HepG2 (cell line): ENCODE measurements around the gene PPP3R1. TPM values are rescaled to one million over a fixed set of nuclear protein-coding genes. Genes with fewer than 3 reads are reported as not detected.

ENCODE experiments used
- ARNT2 ChIP-seq: sonication (generic); formaldehyde crosslinking; IDR thresholded peaks from 2 replicates; pipeline ENCODE4 v1.8.0; 2022; ENCODE audit warnings: mild to moderate bottlenecking, low read depth, missing genetic modification reagents, moderate library complexity
- ATF2 ChIP-seq: sonication (generic); formaldehyde crosslinking; IDR thresholded peaks from 2 replicates; pipeline ENCODE4 v1.4.0; 2020; ENCODE audit warnings: missing genetic modification reagents
- FOXO1 ChIP-seq: sonication (generic); formaldehyde crosslinking; IDR thresholded peaks from 2 replicates; pipeline ENCODE4 v1.4.0; 2020; ENCODE audit warnings: missing genetic modification reagents
- LCORL ChIP-seq, 2 experiments: fragments of 450-650 bp in 1 of 2; sonication (generic) in 1 of 2; formaldehyde crosslinking in 1 of 2; IDR thresholded peaks; 2 replicates each; pipeline versions ENCODE4 v1.5.0 to v1.6.1; 2017 to 2020; ENCODE audit warnings: antibody characterized with exemption in 1 of 2, missing genetic modification reagents in 1 of 2
- NFE2L1 ChIP-seq: sonication (generic); formaldehyde crosslinking; IDR thresholded peaks from 2 replicates; pipeline ENCODE4 v1.4.0; 2020; ENCODE audit warnings: missing genetic modification reagents, mild to moderate bottlenecking, borderline replicate concordance
- SMARCE1 ChIP-seq: fragments of 450-650 bp; IDR thresholded peaks from 2 replicates; pipeline ENCODE4 v1.6.1; 2017; ENCODE audit warnings: borderline replicate concordance
- ZNF34 ChIP-seq: sonication (generic); formaldehyde crosslinking; IDR thresholded peaks from 2 replicates; pipeline ENCODE4 v1.4.0; 2020; ENCODE audit warnings: mild to moderate bottlenecking, missing genetic modification reagents, borderline replicate concordance
- ZNF607 ChIP-seq: sonication (generic); formaldehyde crosslinking; IDR thresholded peaks from 2 replicates; pipeline ENCODE4 v1.5.1; 2020; ENCODE audit warnings: missing genetic modification reagents, mild to moderate bottlenecking, borderline replicate concordance
- ZNF749 ChIP-seq: sonication (generic); formaldehyde crosslinking; IDR thresholded peaks from 2 replicates; pipeline ENCODE4 v1.8.0; 2022; ENCODE audit warnings: mild to moderate bottlenecking, missing genetic modification reagents, moderate library complexity, borderline replicate concordance
- ZNF781 ChIP-seq: sonication (generic); formaldehyde crosslinking; IDR thresholded peaks from 2 replicates; pipeline ENCODE4 v1.5.1; 2020; ENCODE audit warnings: borderline replicate concordance, mild to moderate bottlenecking, missing genetic modification reagents; ENCODE audit errors: not compliant biosample characterization
- ZNF891 ChIP-seq: sonication (generic); formaldehyde crosslinking; IDR thresholded peaks from 2 replicates; pipeline ENCODE4 v1.5.0; 2020; ENCODE audit warnings: mild to moderate bottlenecking, missing genetic modification reagents
- polyA plus RNA-seq, 8 experiments: library from polyadenylated mRNA; depleted of rRNA in 3 of 8; stranded (reverse) in 7 of 8; unstranded in 1 of 8; fragments of >200 nt; fragmentation: Illumina TruSeq in 4 of 8; extraction: Trizol in 4 of 8; gene quantifications; 2 replicates each; pipeline versions ENCODE4 v1.2.1 to v1.2.3, GENCODE V29; 2011 to 2016; ENCODE audit warnings: low read depth in 4 of 8, missing spikeins in 1 of 8, mixed read lengths in 1 of 8; ENCODE audit not compliant: insufficient read depth in 1 of 8
- total RNA-seq, 5 experiments: library from RNA; depleted of rRNA; stranded (reverse); fragments of >200 nt; fragmentation: Illumina TruSeq; extraction: Trizol; gene quantifications; 2 replicates each; pipeline ENCODE4 v1.2.3, GENCODE V29; 2016; ENCODE audit warnings: low read depth in 1 of 5
- TF ChIP-seq, protein P1 (sequence below): sonication (generic); formaldehyde crosslinking; IDR thresholded peaks from 2 replicates; pipeline ENCODE4 v1.4.0; 2020; ENCODE audit warnings: missing genetic modification reagents, borderline replicate concordance
- TF ChIP-seq, protein P2 (sequence below): sonication (generic); formaldehyde crosslinking; IDR thresholded peaks from 2 replicates; pipeline ENCODE4 v1.4.0; 2020; ENCODE audit warnings: missing genetic modification reagents
- TF ChIP-seq, protein P3 (sequence below): sonication (generic); formaldehyde crosslinking; IDR thresholded peaks from 2 replicates; pipeline ENCODE4 v1.4.0; 2020; ENCODE audit warnings: missing genetic modification reagents

The PPP3R1 gene
- total and polyA plus RNA-seq, 2 of the 13 experiments (the other 11 are each of a cell fraction or from before 2014, with no cell fraction given): 11.6 to 25.7 TPM

GRCh38 chr2:68252400-68253218 is at the start of gene PPP3R1 (continued):
- TF ChIP-seq FOXO1 (CRISPR knock-in tag): peak; percentile 38
- no peak for TF ChIP-seq LCORL (IDR thresholded peaks at IDR 0.05)
- 0 out of 2 replicates have a peak, but pooled peaks have one; percentile 39 for TF ChIP-seq LCORL (CRISPR knock-in tag; IDR thresholded peaks at IDR 0.05)
- peak; percentile 78 for TF ChIP-seq ZNF781 (CRISPR knock-in tag)
- TF ChIP-seq ARNT2: peak; percentile 94; the same call in 1 of the 2 replicates
- peak; percentile 96 for TF ChIP-seq ZNF607
- TF ChIP-seq ZNF749 (CRISPR knock-in tag): peak; percentile 57; the same call in 1 of the 2 replicates
- no peak for TF ChIP-seq SMARCE1
- no peak for TF ChIP-seq NFE2L1 (CRISPR knock-in tag)
- peak; percentile 58; the same call in 1 of the 2 replicates for TF ChIP-seq ZNF891 (CRISPR knock-in tag)
- TF ChIP-seq ZNF34 (CRISPR knock-in tag): no peak
- TF ChIP-seq, protein P1, sequence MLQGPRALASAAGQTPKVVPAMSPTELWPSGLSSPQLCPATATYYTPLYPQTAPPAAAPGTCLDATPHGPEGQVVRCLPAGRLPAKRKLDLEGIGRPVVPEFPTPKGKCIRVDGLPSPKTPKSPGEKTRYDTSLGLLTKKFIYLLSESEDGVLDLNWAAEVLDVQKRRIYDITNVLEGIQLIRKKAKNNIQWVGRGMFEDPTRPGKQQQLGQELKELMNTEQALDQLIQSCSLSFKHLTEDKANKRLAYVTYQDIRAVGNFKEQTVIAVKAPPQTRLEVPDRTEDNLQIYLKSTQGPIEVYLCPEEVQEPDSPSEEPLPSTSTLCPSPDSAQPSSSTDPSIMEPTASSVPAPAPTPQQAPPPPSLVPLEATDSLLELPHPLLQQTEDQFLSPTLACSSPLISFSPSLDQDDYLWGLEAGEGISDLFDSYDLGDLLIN (CRISPR knock-in tag): 0 out of 2 replicates have a peak, but pooled peaks have one; percentile 29
- TF ChIP-seq, protein P2, sequence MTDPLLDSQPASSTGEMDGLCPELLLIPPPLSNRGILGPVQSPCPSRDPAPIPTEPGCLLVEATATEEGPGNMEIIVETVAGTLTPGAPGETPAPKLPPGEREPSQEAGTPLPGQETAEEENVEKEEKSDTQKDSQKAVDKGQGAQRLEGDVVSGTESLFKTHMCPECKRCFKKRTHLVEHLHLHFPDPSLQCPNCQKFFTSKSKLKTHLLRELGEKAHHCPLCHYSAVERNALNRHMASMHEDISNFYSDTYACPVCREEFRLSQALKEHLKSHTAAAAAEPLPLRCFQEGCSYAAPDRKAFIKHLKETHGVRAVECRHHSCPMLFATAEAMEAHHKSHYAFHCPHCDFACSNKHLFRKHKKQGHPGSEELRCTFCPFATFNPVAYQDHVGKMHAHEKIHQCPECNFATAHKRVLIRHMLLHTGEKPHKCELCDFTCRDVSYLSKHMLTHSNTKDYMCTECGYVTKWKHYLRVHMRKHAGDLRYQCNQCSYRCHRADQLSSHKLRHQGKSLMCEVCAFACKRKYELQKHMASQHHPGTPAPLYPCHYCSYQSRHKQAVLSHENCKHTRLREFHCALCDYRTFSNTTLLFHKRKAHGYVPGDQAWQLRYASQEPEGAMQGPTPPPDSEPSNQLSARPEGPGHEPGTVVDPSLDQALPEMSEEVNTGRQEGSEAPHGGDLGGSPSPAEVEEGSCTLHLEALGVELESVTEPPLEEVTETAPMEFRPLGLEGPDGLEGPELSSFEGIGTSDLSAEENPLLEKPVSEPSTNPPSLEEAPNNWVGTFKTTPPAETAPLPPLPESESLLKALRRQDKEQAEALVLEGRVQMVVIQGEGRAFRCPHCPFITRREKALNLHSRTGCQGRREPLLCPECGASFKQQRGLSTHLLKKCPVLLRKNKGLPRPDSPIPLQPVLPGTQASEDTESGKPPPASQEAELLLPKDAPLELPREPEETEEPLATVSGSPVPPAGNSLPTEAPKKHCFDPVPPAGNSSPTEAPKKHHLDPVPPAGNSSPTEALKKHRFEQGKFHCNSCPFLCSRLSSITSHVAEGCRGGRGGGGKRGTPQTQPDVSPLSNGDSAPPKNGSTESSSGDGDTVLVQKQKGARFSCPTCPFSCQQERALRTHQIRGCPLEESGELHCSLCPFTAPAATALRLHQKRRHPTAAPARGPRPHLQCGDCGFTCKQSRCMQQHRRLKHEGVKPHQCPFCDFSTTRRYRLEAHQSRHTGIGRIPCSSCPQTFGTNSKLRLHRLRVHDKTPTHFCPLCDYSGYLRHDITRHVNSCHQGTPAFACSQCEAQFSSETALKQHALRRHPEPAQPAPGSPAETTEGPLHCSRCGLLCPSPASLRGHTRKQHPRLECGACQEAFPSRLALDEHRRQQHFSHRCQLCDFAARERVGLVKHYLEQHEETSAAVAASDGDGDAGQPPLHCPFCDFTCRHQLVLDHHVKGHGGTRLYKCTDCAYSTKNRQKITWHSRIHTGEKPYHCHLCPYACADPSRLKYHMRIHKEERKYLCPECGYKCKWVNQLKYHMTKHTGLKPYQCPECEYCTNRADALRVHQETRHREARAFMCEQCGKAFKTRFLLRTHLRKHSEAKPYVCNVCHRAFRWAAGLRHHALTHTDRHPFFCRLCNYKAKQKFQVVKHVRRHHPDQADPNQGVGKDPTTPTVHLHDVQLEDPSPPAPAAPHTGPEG (CRISPR knock-in tag): 0 out of 2 replicates have a peak, but pooled peaks have one; percentile 40
- TF ChIP-seq, protein P3, sequence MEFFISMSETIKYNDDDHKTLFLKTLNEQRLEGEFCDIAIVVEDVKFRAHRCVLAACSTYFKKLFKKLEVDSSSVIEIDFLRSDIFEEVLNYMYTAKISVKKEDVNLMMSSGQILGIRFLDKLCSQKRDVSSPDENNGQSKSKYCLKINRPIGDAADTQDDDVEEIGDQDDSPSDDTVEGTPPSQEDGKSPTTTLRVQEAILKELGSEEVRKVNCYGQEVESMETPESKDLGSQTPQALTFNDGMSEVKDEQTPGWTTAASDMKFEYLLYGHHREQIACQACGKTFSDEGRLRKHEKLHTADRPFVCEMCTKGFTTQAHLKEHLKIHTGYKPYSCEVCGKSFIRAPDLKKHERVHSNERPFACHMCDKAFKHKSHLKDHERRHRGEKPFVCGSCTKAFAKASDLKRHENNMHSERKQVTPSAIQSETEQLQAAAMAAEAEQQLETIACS (CRISPR knock-in tag): peak; percentile 96
- TF ChIP-seq ATF2: peak; percentile 70; the same call in 1 of the 2 replicates
